Measurements from ENCODE around the gene VEPH1. TPM values are rescaled to one million over a fixed set of nuclear protein-coding genes. Genes with fewer than 3 reads are reported as not detected.

VEPH1 gene
- total RNA-seq, 1 experiment from 2014 or later = 7.7 TPM

DNA sequence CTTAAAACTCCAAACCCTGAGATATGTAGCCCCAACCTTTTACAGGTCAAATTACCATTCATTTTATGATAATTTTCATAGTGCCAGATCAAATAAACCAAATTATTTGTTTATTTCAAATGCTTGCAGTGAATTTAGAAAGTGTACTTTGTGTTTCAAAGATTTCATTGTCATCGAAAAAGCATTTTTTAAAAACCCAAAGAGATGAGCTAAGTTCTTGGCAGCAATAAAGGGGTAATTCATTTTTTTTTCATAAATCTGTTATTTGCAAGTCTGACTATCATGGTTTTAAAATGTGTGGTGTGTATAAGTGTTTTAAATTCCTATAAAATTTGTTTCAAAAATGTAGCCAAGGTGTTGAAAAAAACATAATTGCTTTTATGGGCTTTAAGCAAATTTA is 49.4 kb downstream of the VEPH1 start:
- Histone ChIP-seq H3K56ac (ENCODE audit: insufficient read length, low read depth, low read length) (no peak overlapping the region), H3K79me1 (ENCODE audit: insufficient read depth, low read depth, low read length, poor library complexity, severe bottlenecking) (no peaks in the 10 kb centered on the region), H3K18ac (ENCODE audit: insufficient read length, low read depth, low read length) (no peak overlapping the region), H4K5ac (ENCODE audit: insufficient read length, low read depth, low read length) (no peak overlapping the region), H3K14ac (ENCODE audit: insufficient read depth, low read length) (no peak overlapping the region), H2BK120ac (ENCODE audit: low read depth, low read length, poor library complexity, severe bottlenecking) (no peak overlapping the region), H2AK5ac (ENCODE audit: insufficient read length, low read length) (no peak overlapping the region), H4K91ac (ENCODE audit: insufficient read length, low read depth, low read length) (no peak overlapping the region), H3K23ac (ENCODE audit: insufficient read length, low read depth, low read length) (no peak overlapping the region), H3K27me3 (ENCODE audit: insufficient read depth, low read length) (no peaks in the 10 kb centered on the region), H2AFZ (ENCODE audit: low read length) (no peak overlapping the region), H3K9ac (ENCODE audit: extremely low read depth, insufficient read length, low read length) (no peak overlapping the region), H3K4ac (ENCODE audit: low read depth, low read length) (no peak overlapping the region), H3K27ac (ENCODE audit: insufficient read length, low read depth, low read length) (no peak overlapping the region), H3K9me3 (ENCODE audit: control insufficient read depth, low read depth, low read length) (no peaks in the 10 kb centered on the region), H4K8ac (replicated peaks; ENCODE audit: insufficient read length, low read depth, low read length) (no peak overlapping the region), H2BK12ac (ENCODE audit: insufficient read length, low read depth, low read length) (no peak overlapping the region), H2BK15ac (ENCODE audit: low read depth, low read length) (no peak overlapping the region), H3K79me2 (ENCODE audit: insufficient read depth, low read length) (no peaks in the 10 kb centered on the region), H3K4me2 (ENCODE audit: insufficient read depth, insufficient read length, low read length) (no peak overlapping the region), H3K4me1 (ENCODE audit: insufficient read depth, low read length) (no peaks in the 10 kb centered on the region), H2BK20ac (ENCODE audit: low read depth, low read length, poor library complexity, severe bottlenecking) (no peak overlapping the region), H3K23me2 (ENCODE audit: insufficient read length, low read depth, low read length, poor library complexity, severe bottlenecking) (no peaks in the 10 kb centered on the region), H3T11ph (ENCODE audit: low read length) (no peak overlapping the region), H4K20me1 (ENCODE audit: control insufficient read depth, insufficient read depth, insufficient read length) (no peaks in the 10 kb centered on the region), H2BK5ac (ENCODE audit: insufficient read length, low read length) (no peak overlapping the region)
- Mint-ChIP-seq H3K27ac (no peak overlapping the region), H3K4me3 (no peak overlapping the region), H3K4me1 (no peaks in the 10 kb centered on the region), H3K36me3 (ENCODE audit: insufficient read depth in 1 of 3, low read depth in 3 of 3) (no peaks in the 10 kb centered on the region; a peak in 1 of 7 replicates), H3K9me3 (no peaks in the 10 kb centered on the region; a peak in 1 of 5 replicates), H3K27me3 (ENCODE audit: low read depth) (no peaks in the 10 kb centered on the region)
- WGBS (ENCODE audit: extremely low coverage, insufficient read length, low lambda C conversion rate) = no CpG with 5 or more reads among the region's 1 CpG
- TF ChIP-seq, protein P1, sequence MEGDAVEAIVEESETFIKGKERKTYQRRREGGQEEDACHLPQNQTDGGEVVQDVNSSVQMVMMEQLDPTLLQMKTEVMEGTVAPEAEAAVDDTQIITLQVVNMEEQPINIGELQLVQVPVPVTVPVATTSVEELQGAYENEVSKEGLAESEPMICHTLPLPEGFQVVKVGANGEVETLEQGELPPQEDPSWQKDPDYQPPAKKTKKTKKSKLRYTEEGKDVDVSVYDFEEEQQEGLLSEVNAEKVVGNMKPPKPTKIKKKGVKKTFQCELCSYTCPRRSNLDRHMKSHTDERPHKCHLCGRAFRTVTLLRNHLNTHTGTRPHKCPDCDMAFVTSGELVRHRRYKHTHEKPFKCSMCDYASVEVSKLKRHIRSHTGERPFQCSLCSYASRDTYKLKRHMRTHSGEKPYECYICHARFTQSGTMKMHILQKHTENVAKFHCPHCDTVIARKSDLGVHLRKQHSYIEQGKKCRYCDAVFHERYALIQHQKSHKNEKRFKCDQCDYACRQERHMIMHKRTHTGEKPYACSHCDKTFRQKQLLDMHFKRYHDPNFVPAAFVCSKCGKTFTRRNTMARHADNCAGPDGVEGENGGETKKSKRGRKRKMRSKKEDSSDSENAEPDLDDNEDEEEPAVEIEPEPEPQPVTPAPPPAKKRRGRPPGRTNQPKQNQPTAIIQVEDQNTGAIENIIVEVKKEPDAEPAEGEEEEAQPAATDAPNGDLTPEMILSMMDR (conservative IDR thresholded peaks at IDR 0.05) = no peak
- DNase-seq = no peak
